ENCODE results near the gene IQGAP3. TPM values are rescaled to one million over a fixed set of nuclear protein-coding genes. Genes with fewer than 3 reads are reported as not detected.
"Not testable (repeated sequence)": the region's sequence is repeated elsewhere in the genome, so short reads cannot be mapped to it uniquely, and the experiment has no call there.

Gene IQGAP3
- total RNA-seq, 2 donors from 2014 or later, result 0.52 TPM; not detected in 1

- peaks cover 11% of the 10 kb centered on the region for H3K4me1 ChIP-seq
- DNase-seq, result no peak
- intact Hi-C loops (cut with DNase I), result no loop called here
- WGBS, 2 donors, result 25 to 30% methylated on average over 4 of the region's 4 CpGs
- no peak for ATAC-seq
- H3K36me3 ChIP-seq (replicated peaks in 1 of 2; ENCODE audit: insufficient read depth in 1 of 2, low read depth in 2 of 2), result no peaks in the 10 kb centered on the region
- no peak overlapping the region for H3K4me3 ChIP-seq
- TF ChIP-seq CTCF (IDR thresholded peaks at IDR 0.05) (no peak), POLR2A (IDR thresholded peaks at IDR 0.05) (no peak)
- no peaks in the 10 kb centered on the region for H3K9me3 ChIP-seq
- H3K27ac ChIP-seq, result no peak overlapping the region
- H3K27me3 ChIP-seq, result no peaks in the 10 kb centered on the region
These were observed 43.6 kb upstream of the IQGAP3 start for GRCh38 chr1:156615946-156616345.

GRCh38 chr1:156612666-156613065 is 40.3 kb upstream of the IQGAP3 start:
- WGBS, 2 donors, result 43 to 53% methylated on average over 3 of the region's 3 CpGs
- intact Hi-C loops (cut with DNase I), result no loop called here
- Histone ChIP-seq H3K27ac (no peak overlapping the region), H3K27me3 (no peaks in the 10 kb centered on the region), H3K36me3 (replicated peaks in 1 of 2; ENCODE audit: insufficient read depth in 1 of 2, low read depth in 2 of 2) (no peaks in the 10 kb centered on the region), H3K4me3 (no peak overlapping the region), H3K4me1 (peaks cover 11% of the 10 kb centered on the region), H3K9me3 (no peaks in the 10 kb centered on the region)
- no peak for ATAC-seq
- DNase-seq, result no peak
- TF ChIP-seq POLR2A (IDR thresholded peaks at IDR 0.05) (no peak), CTCF (IDR thresholded peaks at IDR 0.05) (no peak)

- H3K9me3 ChIP-seq; H3K4me1 ChIP-seq; H3K4me3 ChIP-seq; H3K36me3 ChIP-seq (replicated peaks in 1 of 2; ENCODE audit: insufficient read depth in 1 of 2, low read depth in 2 of 2); H3K27ac ChIP-seq; intact Hi-C loops (cut with DNase I); DNase-seq; H3K27me3 ChIP-seq; ATAC-seq: not testable (repeated sequence)
- 77 to 80% methylated on average over 9 of the region's 9 CpGs for WGBS, 2 donors
These were observed 37.7 kb upstream of the IQGAP3 start for GRCh38 chr1:156610072-156610471.

GRCh38 chr1:156608981-156609380 is 36.6 kb upstream of the IQGAP3 start:
- H3K4me3 ChIP-seq, result no peak overlapping the region
- no peak for ATAC-seq
- no peak overlapping the region for H3K27ac ChIP-seq
- H3K9me3 ChIP-seq, result no peaks in the 10 kb centered on the region
- TF ChIP-seq CTCF (IDR thresholded peaks at IDR 0.05) (peak in 6 of 7 experiments; percentile 8 to 38 (median 34)), POLR2A (IDR thresholded peaks at IDR 0.05) (no peak)
- no peaks in the 10 kb centered on the region for H3K4me1 ChIP-seq
- DNase-seq, result peak in 1 of 4 donors; percentile 36
- H3K27me3 ChIP-seq, result no peaks in the 10 kb centered on the region
- WGBS, 2 donors, result 29 to 36% methylated on average over 6 of the region's 6 CpGs
- no peaks in the 10 kb centered on the region for H3K36me3 ChIP-seq (replicated peaks in 1 of 2; ENCODE audit: insufficient read depth in 1 of 2, low read depth in 2 of 2)
- intact Hi-C loops (cut with DNase I), result no loop called here

GRCh38 chr1:156608036-156608674 is 35.8 kb upstream of the IQGAP3 start:
- intact Hi-C loops (cut with DNase I), result no loop called here
- no peak overlapping the region for H3K27ac ChIP-seq
- H3K4me3 ChIP-seq, result no peak overlapping the region
- DNase-seq (peak; percentile 54 to 72 (median 60)), ATAC-seq (peak; percentile 83)
- 21 to 26% methylated on average over 7 of the region's 7 CpGs for WGBS, 2 donors
- TF ChIP-seq CTCF (IDR thresholded peaks at IDR 0.05) (peak; percentile 29 to 86 (median 78)), POLR2A (IDR thresholded peaks at IDR 0.05) (no peak)
- no peaks in the 10 kb centered on the region for H3K36me3 ChIP-seq (replicated peaks in 1 of 2; ENCODE audit: insufficient read depth in 1 of 2, low read depth in 2 of 2)
- no peaks in the 10 kb centered on the region for H3K4me1 ChIP-seq
- no peaks in the 10 kb centered on the region for H3K9me3 ChIP-seq
- H3K27me3 ChIP-seq, result no peaks in the 10 kb centered on the region

GRCh38 chr1:156607344-156607743 is 35.0 kb upstream of the IQGAP3 start:
- intact Hi-C loops (cut with DNase I); H3K4me1 ChIP-seq; H3K9me3 ChIP-seq; H3K27ac ChIP-seq; DNase-seq; ATAC-seq; H3K27me3 ChIP-seq; H3K36me3 ChIP-seq (replicated peaks in 1 of 2; ENCODE audit: insufficient read depth in 1 of 2, low read depth in 2 of 2); H3K4me3 ChIP-seq: not testable (repeated sequence)
- 72 to 79% methylated on average over 4 of the region's 4 CpGs for WGBS, 2 donors

Data from body of pancreas (tissue), 4 donors.